ENCODE results near the gene TPSB2.

- TF ChIP-seq CTCF (IDR thresholded peaks at IDR 0.05 in 2 of 3, conservative IDR thresholded peaks at IDR 0.05 in 1 of 3; ENCODE audit: borderline replicate concordance in 1 of 3, insufficient read depth in 1 of 3, low read depth in 2 of 3, low read length in 2 of 3), result no peak
- TF ChIP-seq SIN3A (IDR thresholded peaks at IDR 0.05; ENCODE audit: low read depth), result no peak
- no peak for TF ChIP-seq JUND (IDR thresholded peaks at IDR 0.05)
- TF ChIP-seq POLR2A (IDR thresholded peaks at IDR 0.05; ENCODE audit: borderline replicate concordance, extremely low read depth, insufficient read depth, insufficient read length), result no peak
- no peak for TF ChIP-seq REST (IDR thresholded peaks at IDR 0.05; ENCODE audit: low read depth)
- no peak for TF ChIP-seq EZH2 (IDR thresholded peaks at IDR 0.05)
- TF ChIP-seq EZH2phosphoT487 (IDR thresholded peaks at IDR 0.05; ENCODE audit: borderline replicate concordance), result no peak
- no peak for TF ChIP-seq POLR2AphosphoS5 (IDR thresholded peaks at IDR 0.05; ENCODE audit: low read depth, low read length)
Measured at GRCh38 chr16:1210461-1210860, 19.5 kb downstream of the TPSB2 start.
